Spleen (tissue), 13 donors: Measurements from ENCODE around the gene GDPD5. TPM values are rescaled to one million over a fixed set of nuclear protein-coding genes. Genes with fewer than 3 reads are reported as not detected.

Source experiments
- DNase-seq: peaks from one replicate; pipeline ENCODE4 v3.0.0-alpha.2; 2020
- H3K27ac ChIP-seq, 8 donors: fragments of 200-600 bp; sonication (generic) in 7 of 8; 1 replicate in 4 of 8; 2 replicates in 4 of 8; pipeline versions ENCODE4 v1.5.0 to v1.8.0; 2016 to 2021; ENCODE audit warnings: inconsistent platforms in 4 of 8, mild to moderate bottlenecking in 4 of 8, moderate library complexity in 1 of 8
- H3K27me3 ChIP-seq, 7 donors: fragments of 200-600 bp; sonication (generic) in 6 of 7; replicated peaks in 1 of 7; 1 replicate in 4 of 7; 2 replicates in 3 of 7; pipeline versions ENCODE4 v1.5.0 to v1.8.0; 2016 to 2021; ENCODE audit warnings: inconsistent platforms in 3 of 7, mild to moderate bottlenecking in 1 of 7
- H3K36me3 ChIP-seq, 6 donors: fragments of 200-600 bp; sonication (generic) in 5 of 6; 1 replicate in 4 of 6; 2 replicates in 2 of 6; pipeline versions ENCODE4 v1.5.0 to v1.8.0; 2016 to 2021; ENCODE audit warnings: inconsistent platforms in 2 of 6
- H3K4me1 ChIP-seq, 6 donors: fragments of 200-600 bp; sonication (generic) in 5 of 6; 1 replicate in 3 of 6; 2 replicates in 3 of 6; pipeline versions ENCODE4 v1.5.0 to v1.8.0; 2016 to 2021; ENCODE audit warnings: inconsistent platforms in 3 of 6
- H3K4me3 ChIP-seq, 8 donors: fragments of 200-600 bp; sonication (generic) in 7 of 8; 1 replicate in 4 of 8; 2 replicates in 4 of 8; pipeline versions ENCODE4 v1.5.0 to v1.8.0; 2016 to 2021; ENCODE audit warnings: inconsistent platforms in 4 of 8, mild to moderate bottlenecking in 4 of 8, moderate library complexity in 2 of 8
- H3K9me3 ChIP-seq, 8 donors: fragments of 200-600 bp; sonication (generic) in 7 of 8; 1 replicate in 4 of 8; 2 replicates in 4 of 8; pipeline versions ENCODE4 v1.5.0 to v1.8.0; 2016 to 2021; ENCODE audit warnings: inconsistent platforms in 4 of 8
- CTCF ChIP-seq, 11 experiments: fragments of 200-600 bp in 7 of 11; fragments of 450-650 bp in 4 of 11; sonication (generic) in 4 of 11; IDR thresholded peaks in 8 of 11; conservative IDR thresholded peaks in 3 of 11; 1 replicate in 7 of 11; 2 replicates in 4 of 11; pipeline versions ENCODE4 v1.4.0 to v1.8.0; 2016 to 2021; ENCODE audit warnings: antibody characterized with exemption in 11 of 11, inconsistent platforms in 4 of 11, mild to moderate bottlenecking in 1 of 11
- POLR2A ChIP-seq, 3 donors: fragments of 450-650 bp; IDR thresholded peaks; one replicate each; pipeline ENCODE4 v1.5.1; 2017; ENCODE audit warnings: antibody characterized with exemption in 3 of 3, mild to moderate bottlenecking in 1 of 3
- POLR2AphosphoS5 ChIP-seq, 3 donors: sonication (generic); formaldehyde crosslinking; IDR thresholded peaks; one replicate each; pipeline ENCODE4 v1.5.1; 2017; ENCODE audit warnings: antibody characterized with exemption in 3 of 3
- WGBS, 5 donors: extraction: QIAGEN DNeasy Blood & Tissue Kit in 3 of 5; methylation state at CpG; one replicate each; pipeline versions ENCODE4 v1.1.5 to v1.1.7; 2013 to 2018; 5-methylcytosine and 5-hydroxymethylcytosine counted together
- intact Hi-C: fragments of 100-400 bp; cut with DNase I; formaldehyde crosslinking; loops from one replicate; pipeline ENCODE4 v1.15.0; 2023; ENCODE audit warnings: low total_unique reads
- long read RNA-seq, 2 donors: transcript quantifications; one replicate each; lab custom pipeline, GENCODE V29; 2026
- polyA plus RNA-seq, 3 donors: library from polyadenylated mRNA; stranded (reverse); fragments of 200-250 nt; gene quantifications; one replicate each; pipeline ENCODE4 v1.2.1, GENCODE V29; 2013
- total RNA-seq, 7 donors: library from RNA; depleted of rRNA in 3 of 7; stranded (reverse); fragments of >200 nt in 3 of 7; fragmentation: NEBNext Ultra II Directional in 4 of 7; extraction: Animal tissue kit (Norgen Biotek cat#: 25700) in 4 of 7; gene quantifications; one replicate each; pipeline versions ENCODE4 v1.1.0 to v1.2.1, GENCODE V29; 2016 to 2021
- donor health status: healthy with polysubstance abuse.
- donor health status: DM: no; HTN: no; CAD: no; lungs with moderate emphysema.
- donor health status: DM: no; HTN: no; CAD: no.
- donor health status: Bipolar disorder and iron deficiency.
- donor health status: healthy.
- donor health status: DM: no; HTN: no; CAD: no.
- donor health status: DM: yes; HTN: yes; CAD: no.

Gene GDPD5
- total RNA-seq, result 100 to 1,000 TPM in 6 of 7 donors, 10 to 100 TPM in 1; 97.0 to 273 (median 144) TPM
- 100 to 1,000 TPM in 2 of 3 donors, 10 to 100 TPM in 1; 44.6 to 248 (median 147) TPM for polyA plus RNA-seq
- long read RNA-seq, donor 1, partial matches to known transcripts, result 0 of 6 reads
- long read RNA-seq, donor 1, other reads (novel, unspliced or antisense), result 0 of 6 reads
- long read RNA-seq, donor 2, partial matches to known transcripts, result 42 of 140 reads
- long read RNA-seq, donor 2, other reads (novel, unspliced or antisense), result 95 of 140 reads

- 0 to 2% (median 1%) methylated on average over 36 to 99 of the region's 99 CpGs for WGBS, 5 donors
- Histone ChIP-seq H3K27me3 (peaks cover 0 to 29% (median 5%) of the 10 kb centered on the region in 7 donors), H3K9me3 (no peaks in the 10 kb centered on the region), H3K4me3 (peak within 1 kb of the TSS; percentile 60 to 86 (median 76)), H3K36me3 (no peaks in the 10 kb centered on the region), H3K4me1 (peaks cover 6 to 65% (median 35%) of the 10 kb centered on the region in 6 donors), H3K27ac (peak within 1 kb of the TSS; percentile 1 to 82 (median 72))
- DNase-seq, result peak; percentile 95
- intact Hi-C loops, result no loop called here
- TF ChIP-seq POLR2AphosphoS5 (IDR thresholded peaks at IDR 0.05) (peak; percentile 62 to 80 (median 80)), POLR2A (IDR thresholded peaks at IDR 0.05) (peak in 1 of 3 donors; percentile 22), CTCF (IDR thresholded peaks at IDR 0.05 in 8 of 11, conservative IDR thresholded peaks at IDR 0.05 in 3 of 11) (peak in 9 of 11 experiments; percentile 18 to 86 (median 75))
These were observed at the start of gene GDPD5 for GRCh38 chr11:75525433-75526191. TSS of gene GDPD5 (minus strand) at chr11:75525941. CDS start at chr11:75477735, 48,206 bp downstream.

GRCh38 chr11:75574698-75575602 lies 49.2 kb upstream of the GDPD5 start:
- 76 to 78% (median 77%) methylated on average over 12 of the region's 12 CpGs for WGBS, 5 donors
- H3K4me1 ChIP-seq, result peaks cover 5 to 57% (median 28%) of the 10 kb centered on the region in 6 donors
- no peak overlapping the region for H3K4me3 ChIP-seq
- intact Hi-C loops, result no loop called here
- no peaks in the 10 kb centered on the region for H3K27me3 ChIP-seq
- no peaks in the 10 kb centered on the region for H3K9me3 ChIP-seq
- no peak for DNase-seq
- H3K27ac ChIP-seq, result peak overlapping the region in 1 of 8 donors; percentile 30
- H3K36me3 ChIP-seq, result peaks cover 0 to 42% (median 36%) of the 10 kb centered on the region in 6 donors
- peak in 1 of 3 donors; percentile 19 for TF ChIP-seq POLR2AphosphoS5 (IDR thresholded peaks at IDR 0.05)
- no peak for TF ChIP-seq CTCF (IDR thresholded peaks at IDR 0.05 in 8 of 11, conservative IDR thresholded peaks at IDR 0.05 in 3 of 11)
- TF ChIP-seq POLR2A (IDR thresholded peaks at IDR 0.05), result no peak

- peaks cover 0 to 64% (median 57%) of the 10 kb centered on the region in 6 donors for H3K36me3 ChIP-seq
- H3K27ac ChIP-seq, result no peak overlapping the region
- DNase-seq, result no peak
- TF ChIP-seq POLR2AphosphoS5 (IDR thresholded peaks at IDR 0.05), result no peak
- TF ChIP-seq POLR2A (IDR thresholded peaks at IDR 0.05), result no peak
- TF ChIP-seq CTCF (IDR thresholded peaks at IDR 0.05 in 8 of 11, conservative IDR thresholded peaks at IDR 0.05 in 3 of 11), result no peak
- no peaks in the 10 kb centered on the region for H3K9me3 ChIP-seq
- H3K27me3 ChIP-seq, result no peaks in the 10 kb centered on the region
- H3K4me3 ChIP-seq, result no peak overlapping the region
- peaks cover 5 to 68% (median 32%) of the 10 kb centered on the region in 6 donors for H3K4me1 ChIP-seq
- 82 to 92% (median 85%) methylated on average over 8 of the region's 8 CpGs for WGBS, 5 donors
- intact Hi-C loops, result no loop called here
These were observed 47.0 kb upstream of the GDPD5 start for GRCh38 chr11:75572744-75573143.
